ENCODE data around the gene KEAP1. TPM values are rescaled to one million over a fixed set of nuclear protein-coding genes. Genes with fewer than 3 reads are reported as not detected.

The KEAP1 gene
- total and polyA plus RNA-seq, 2 of the 13 experiments (the other 11 are each of a cell fraction or from before 2014, with no cell fraction given): 56.7 to 72.9 TPM

- TF ChIP-seq, protein P1, sequence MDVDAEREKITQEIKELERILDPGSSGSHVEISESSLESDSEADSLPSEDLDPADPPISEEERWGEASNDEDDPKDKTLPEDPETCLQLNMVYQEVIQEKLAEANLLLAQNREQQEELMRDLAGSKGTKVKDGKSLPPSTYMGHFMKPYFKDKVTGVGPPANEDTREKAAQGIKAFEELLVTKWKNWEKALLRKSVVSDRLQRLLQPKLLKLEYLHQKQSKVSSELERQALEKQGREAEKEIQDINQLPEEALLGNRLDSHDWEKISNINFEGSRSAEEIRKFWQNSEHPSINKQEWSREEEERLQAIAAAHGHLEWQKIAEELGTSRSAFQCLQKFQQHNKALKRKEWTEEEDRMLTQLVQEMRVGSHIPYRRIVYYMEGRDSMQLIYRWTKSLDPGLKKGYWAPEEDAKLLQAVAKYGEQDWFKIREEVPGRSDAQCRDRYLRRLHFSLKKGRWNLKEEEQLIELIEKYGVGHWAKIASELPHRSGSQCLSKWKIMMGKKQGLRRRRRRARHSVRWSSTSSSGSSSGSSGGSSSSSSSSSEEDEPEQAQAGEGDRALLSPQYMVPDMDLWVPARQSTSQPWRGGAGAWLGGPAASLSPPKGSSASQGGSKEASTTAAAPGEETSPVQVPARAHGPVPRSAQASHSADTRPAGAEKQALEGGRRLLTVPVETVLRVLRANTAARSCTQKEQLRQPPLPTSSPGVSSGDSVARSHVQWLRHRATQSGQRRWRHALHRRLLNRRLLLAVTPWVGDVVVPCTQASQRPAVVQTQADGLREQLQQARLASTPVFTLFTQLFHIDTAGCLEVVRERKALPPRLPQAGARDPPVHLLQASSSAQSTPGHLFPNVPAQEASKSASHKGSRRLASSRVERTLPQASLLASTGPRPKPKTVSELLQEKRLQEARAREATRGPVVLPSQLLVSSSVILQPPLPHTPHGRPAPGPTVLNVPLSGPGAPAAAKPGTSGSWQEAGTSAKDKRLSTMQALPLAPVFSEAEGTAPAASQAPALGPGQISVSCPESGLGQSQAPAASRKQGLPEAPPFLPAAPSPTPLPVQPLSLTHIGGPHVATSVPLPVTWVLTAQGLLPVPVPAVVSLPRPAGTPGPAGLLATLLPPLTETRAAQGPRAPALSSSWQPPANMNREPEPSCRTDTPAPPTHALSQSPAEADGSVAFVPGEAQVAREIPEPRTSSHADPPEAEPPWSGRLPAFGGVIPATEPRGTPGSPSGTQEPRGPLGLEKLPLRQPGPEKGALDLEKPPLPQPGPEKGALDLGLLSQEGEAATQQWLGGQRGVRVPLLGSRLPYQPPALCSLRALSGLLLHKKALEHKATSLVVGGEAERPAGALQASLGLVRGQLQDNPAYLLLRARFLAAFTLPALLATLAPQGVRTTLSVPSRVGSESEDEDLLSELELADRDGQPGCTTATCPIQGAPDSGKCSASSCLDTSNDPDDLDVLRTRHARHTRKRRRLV (CRISPR knock-in tag; IDR thresholded peaks at IDR 0.05): no peak
- no peak for TF ChIP-seq MAFK (conservative IDR thresholded peaks at IDR 0.05 in 1 of 2, IDR thresholded peaks at IDR 0.05 in 1 of 2; ENCODE audit: low read length in 2 of 2)
- TF ChIP-seq, protein P2, sequence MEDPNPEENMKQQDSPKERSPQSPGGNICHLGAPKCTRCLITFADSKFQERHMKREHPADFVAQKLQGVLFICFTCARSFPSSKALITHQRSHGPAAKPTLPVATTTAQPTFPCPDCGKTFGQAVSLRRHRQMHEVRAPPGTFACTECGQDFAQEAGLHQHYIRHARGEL (CRISPR knock-in tag; IDR thresholded peaks at IDR 0.05): no peak
- TF ChIP-seq ISL2 (CRISPR knock-in tag; IDR thresholded peaks at IDR 0.05): no peak
- TF ChIP-seq RFXANK (CRISPR knock-in tag; IDR thresholded peaks at IDR 0.05): no peak
- TF ChIP-seq NFYB (CRISPR knock-in tag; IDR thresholded peaks at IDR 0.05): no peak
- TF ChIP-seq TCF7L2 (IDR thresholded peaks at IDR 0.05; ENCODE audit: low read depth, low read length): no peak
- no peak for TF ChIP-seq GFI1 (CRISPR knock-in tag; IDR thresholded peaks at IDR 0.05; ENCODE audit: borderline replicate concordance)
- no peak for TF ChIP-seq TBX2 (CRISPR knock-in tag; IDR thresholded peaks at IDR 0.05; ENCODE audit: borderline replicate concordance)
- no peak for TF ChIP-seq GTF3A (CRISPR knock-in tag; conservative IDR thresholded peaks at IDR 0.05)
- TF ChIP-seq, protein P3, sequence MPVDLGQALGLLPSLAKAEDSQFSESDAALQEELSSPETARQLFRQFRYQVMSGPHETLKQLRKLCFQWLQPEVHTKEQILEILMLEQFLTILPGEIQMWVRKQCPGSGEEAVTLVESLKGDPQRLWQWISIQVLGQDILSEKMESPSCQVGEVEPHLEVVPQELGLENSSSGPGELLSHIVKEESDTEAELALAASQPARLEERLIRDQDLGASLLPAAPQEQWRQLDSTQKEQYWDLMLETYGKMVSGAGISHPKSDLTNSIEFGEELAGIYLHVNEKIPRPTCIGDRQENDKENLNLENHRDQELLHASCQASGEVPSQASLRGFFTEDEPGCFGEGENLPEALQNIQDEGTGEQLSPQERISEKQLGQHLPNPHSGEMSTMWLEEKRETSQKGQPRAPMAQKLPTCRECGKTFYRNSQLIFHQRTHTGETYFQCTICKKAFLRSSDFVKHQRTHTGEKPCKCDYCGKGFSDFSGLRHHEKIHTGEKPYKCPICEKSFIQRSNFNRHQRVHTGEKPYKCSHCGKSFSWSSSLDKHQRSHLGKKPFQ (CRISPR knock-in tag; IDR thresholded peaks at IDR 0.05; ENCODE audit: insufficient replicate concordance): no peak
- peak; percentile 22 for TF ChIP-seq HNRNPLL (IDR thresholded peaks at IDR 0.05; ENCODE audit: low read depth, low read length, poor library complexity, severe bottlenecking)
- TF ChIP-seq, protein P4, sequence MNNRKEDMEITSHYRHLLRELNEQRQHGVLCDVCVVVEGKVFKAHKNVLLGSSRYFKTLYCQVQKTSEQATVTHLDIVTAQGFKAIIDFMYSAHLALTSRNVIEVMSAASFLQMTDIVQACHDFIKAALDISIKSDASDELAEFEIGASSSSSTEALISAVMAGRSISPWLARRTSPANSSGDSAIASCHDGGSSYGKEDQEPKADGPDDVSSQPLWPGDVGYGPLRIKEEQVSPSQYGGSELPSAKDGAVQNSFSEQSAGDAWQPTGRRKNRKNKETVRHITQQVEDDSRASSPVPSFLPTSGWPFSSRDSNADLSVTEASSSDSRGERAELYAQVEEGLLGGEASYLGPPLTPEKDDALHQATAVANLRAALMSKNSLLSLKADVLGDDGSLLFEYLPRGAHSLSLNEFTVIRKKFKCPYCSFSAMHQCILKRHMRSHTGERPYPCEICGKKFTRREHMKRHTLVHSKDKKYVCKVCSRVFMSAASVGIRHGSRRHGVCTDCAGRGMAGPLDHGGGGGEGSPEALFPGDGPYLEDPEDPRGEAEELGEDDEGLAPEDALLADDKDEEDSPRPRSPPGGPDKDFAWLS (CRISPR knock-in tag; IDR thresholded peaks at IDR 0.05; ENCODE audit: borderline replicate concordance): no peak
- no peak for TF ChIP-seq ELF1 (CRISPR knock-in tag; IDR thresholded peaks at IDR 0.05)
- TF ChIP-seq PPARG (CRISPR knock-in tag; conservative IDR thresholded peaks at IDR 0.05): no peak
- TF ChIP-seq MAFF (IDR thresholded peaks at IDR 0.05; ENCODE audit: low read depth, low read length): no peak
- TF ChIP-seq DR1 (CRISPR knock-in tag; IDR thresholded peaks at IDR 0.05): no peak
- no peak for TF ChIP-seq FOSL1 (CRISPR knock-in tag; IDR thresholded peaks at IDR 0.05; ENCODE audit: borderline replicate concordance)
- TF ChIP-seq HOXA5 (CRISPR knock-in tag; IDR thresholded peaks at IDR 0.05): no peak
Measured at GRCh38 chr19:10514211-10515145, 11.3 kb upstream of the KEAP1 start (continued).

Data from HepG2 (cell line).